Activated B cell treated with CpG ODN at 0.5 μM for 24 hours (primary cell): ENCODE measurements around the gene PLEKHA7. TPM values are rescaled to one million over a fixed set of nuclear protein-coding genes. Genes with fewer than 3 reads are reported as not detected.

Experiments
- ATAC-seq: fragments of 200-7000 bp; cut with Tn5 transposase; one replicate; pipeline ENCODE4 v1.10.0; 2021; ENCODE audit warnings: low read depth, mild to moderate bottlenecking, moderate library complexity
- CTCF ChIA-PET: fragments of 350-600 bp; sonication (Branson Sonifier 250); formaldehyde crosslinking; loops from one replicate; lab custom pipeline; 2021; ENCODE audit warnings: antibody characterized with exemption; lab: Charles Lee
- POLR2A ChIA-PET: fragments of 350-600 bp; sonication (Branson Sonifier 250); formaldehyde crosslinking; loops from one replicate; lab custom pipeline; 2021; ENCODE audit warnings: antibody characterized with exemption; lab: Charles Lee
- DNase-seq: peaks from one replicate; pipeline ENCODE4 v3.0.0; 2022
- H3K27ac Mint-ChIP-seq: one replicate; pipeline ENCODE4 v1.8.0; 2020; ENCODE audit warnings: mixed read lengths
- H3K27me3 Mint-ChIP-seq: one replicate; pipeline ENCODE4 v1.8.0; 2021; ENCODE audit warnings: mixed read lengths
- H3K36me3 Mint-ChIP-seq: one replicate; pipeline ENCODE4 v1.8.0; 2021; ENCODE audit warnings: low read depth, mixed read lengths
- H3K4me1 Mint-ChIP-seq: one replicate; pipeline ENCODE4 v1.8.0; 2021; ENCODE audit warnings: mixed read lengths
- H3K4me3 Mint-ChIP-seq: one replicate; pipeline ENCODE4 v1.8.0; 2020; ENCODE audit warnings: mild to moderate bottlenecking, mixed read lengths
- H3K9me3 Mint-ChIP-seq: one replicate; pipeline ENCODE4 v1.8.0; 2020; ENCODE audit warnings: mixed read lengths
- intact Hi-C: fragments of 100-400 bp; cut with micrococcal nuclease; formaldehyde crosslinking; loops from one replicate; pipeline ENCODE4 v1.15.1; 2024
- total RNA-seq: library from RNA; stranded (reverse); gene quantifications from 2 replicates; pipeline ENCODE4 v1.2.3, GENCODE V29; 2022
- TF ChIP-seq, protein P1 (sequence below): fragments of 200-600 bp; IDR thresholded peaks from one replicate; pipeline ENCODE4 v1.8.0; 2022; ENCODE audit warnings: antibody characterized with exemption, mild to moderate bottlenecking

The PLEKHA7 gene
- total RNA-seq, 1 donor from 2014 or later: 4.9 TPM

DNA sequence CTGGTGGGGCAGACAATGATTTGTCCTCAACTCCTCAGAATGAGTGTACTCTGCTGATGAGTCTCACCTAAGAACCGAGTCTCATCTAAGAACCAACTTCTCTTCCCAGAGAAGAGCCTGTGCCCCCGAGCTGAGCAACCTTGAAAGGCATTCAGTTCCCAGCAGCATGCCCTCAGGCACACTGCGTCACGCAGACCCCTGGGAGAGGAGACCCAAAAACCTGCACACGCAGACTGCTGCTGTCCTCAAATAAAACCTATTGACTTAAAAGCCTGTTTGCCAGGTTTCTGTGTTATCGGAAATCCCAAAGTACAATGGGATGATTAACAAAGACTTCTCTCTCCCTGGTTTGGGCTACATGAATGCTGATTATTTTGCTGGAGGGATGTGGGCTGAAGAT, 154.6 kb downstream of the PLEKHA7 start:
- peaks cover 3% of the 10 kb centered on the region for H3K27me3 Mint-ChIP-seq
- H3K4me3 Mint-ChIP-seq: no peak overlapping the region
- POLR2A ChIA-PET: no interaction called here
- ATAC-seq (no peak), DNase-seq (no peak)
- H3K9me3 Mint-ChIP-seq: peaks cover 2% of the 10 kb centered on the region
- CTCF ChIA-PET: no interaction called here
- TF ChIP-seq, protein P1, sequence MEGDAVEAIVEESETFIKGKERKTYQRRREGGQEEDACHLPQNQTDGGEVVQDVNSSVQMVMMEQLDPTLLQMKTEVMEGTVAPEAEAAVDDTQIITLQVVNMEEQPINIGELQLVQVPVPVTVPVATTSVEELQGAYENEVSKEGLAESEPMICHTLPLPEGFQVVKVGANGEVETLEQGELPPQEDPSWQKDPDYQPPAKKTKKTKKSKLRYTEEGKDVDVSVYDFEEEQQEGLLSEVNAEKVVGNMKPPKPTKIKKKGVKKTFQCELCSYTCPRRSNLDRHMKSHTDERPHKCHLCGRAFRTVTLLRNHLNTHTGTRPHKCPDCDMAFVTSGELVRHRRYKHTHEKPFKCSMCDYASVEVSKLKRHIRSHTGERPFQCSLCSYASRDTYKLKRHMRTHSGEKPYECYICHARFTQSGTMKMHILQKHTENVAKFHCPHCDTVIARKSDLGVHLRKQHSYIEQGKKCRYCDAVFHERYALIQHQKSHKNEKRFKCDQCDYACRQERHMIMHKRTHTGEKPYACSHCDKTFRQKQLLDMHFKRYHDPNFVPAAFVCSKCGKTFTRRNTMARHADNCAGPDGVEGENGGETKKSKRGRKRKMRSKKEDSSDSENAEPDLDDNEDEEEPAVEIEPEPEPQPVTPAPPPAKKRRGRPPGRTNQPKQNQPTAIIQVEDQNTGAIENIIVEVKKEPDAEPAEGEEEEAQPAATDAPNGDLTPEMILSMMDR: no peak
- no peak overlapping the region for H3K27ac Mint-ChIP-seq
- no peaks in the 10 kb centered on the region for H3K36me3 Mint-ChIP-seq
- intact Hi-C loops: no loop called here
- H3K4me1 Mint-ChIP-seq: peaks cover 2% of the 10 kb centered on the region

DNA sequence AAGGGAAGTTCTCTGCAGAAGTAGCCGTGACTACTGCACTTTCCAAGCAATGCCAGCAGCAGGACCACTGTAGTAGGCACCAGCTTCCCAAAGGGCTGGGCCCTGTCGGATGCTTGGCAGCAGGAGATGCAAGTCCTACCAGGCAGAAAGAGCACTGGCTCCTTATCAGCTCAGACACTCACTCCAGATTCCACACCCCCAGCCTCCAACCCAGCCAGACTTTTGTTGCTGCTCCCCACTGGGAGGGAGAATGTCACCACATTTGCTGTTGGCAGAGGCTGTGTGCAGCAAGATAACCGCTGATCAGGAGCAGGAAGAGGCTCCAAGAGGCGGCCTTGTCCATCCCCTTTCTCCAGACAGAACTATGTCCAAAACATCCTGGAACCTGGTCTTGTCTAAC, 157.0 kb downstream of the PLEKHA7 start:
- TF ChIP-seq, protein P1: no peak
- CTCF ChIA-PET: no interaction called here
- H3K4me3 Mint-ChIP-seq: no peak overlapping the region

DNA sequence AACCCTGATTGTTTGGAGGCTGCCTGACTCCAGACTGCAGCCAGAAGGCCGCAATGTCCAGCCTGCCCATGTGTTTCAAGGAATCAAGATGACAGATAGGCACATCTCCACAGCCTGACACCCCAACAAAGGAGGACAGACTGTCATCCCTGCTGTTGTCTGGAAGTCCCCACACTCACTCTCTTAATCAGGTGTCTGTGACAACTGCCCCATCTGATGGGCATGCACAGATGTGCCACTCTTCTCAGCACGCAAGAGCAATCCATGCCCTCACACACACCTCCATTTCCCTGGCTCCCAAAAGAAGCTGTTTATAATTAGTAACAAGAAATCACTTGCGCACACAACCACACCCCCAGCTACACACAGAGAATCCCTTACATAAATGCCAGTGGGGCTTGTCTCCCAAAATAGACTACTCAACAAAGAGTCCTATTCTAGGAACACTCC, 158.2 kb downstream of the PLEKHA7 start:
- Mint-ChIP-seq H3K4me3 (no peak overlapping the region), H3K9me3 (no peaks in the 10 kb centered on the region), H3K27me3 (peaks cover 3% of the 10 kb centered on the region), H3K27ac (no peak overlapping the region), H3K36me3 (no peaks in the 10 kb centered on the region), H3K4me1 (no peaks in the 10 kb centered on the region)
- TF ChIP-seq, protein P1: no peak
- POLR2A ChIA-PET: no interaction called here
- ATAC-seq (no peak), DNase-seq (no peak)
- CTCF ChIA-PET: no interaction called here
- intact Hi-C loops: no loop called here

More for the DNA sequence above, 157.0 kb downstream of the PLEKHA7 start:
- POLR2A ChIA-PET: no interaction called here
- Mint-ChIP-seq H3K4me1 (no peaks in the 10 kb centered on the region), H3K9me3 (no peaks in the 10 kb centered on the region), H3K27me3 (peaks cover 3% of the 10 kb centered on the region), H3K36me3 (no peaks in the 10 kb centered on the region), H3K27ac (no peak overlapping the region)
- ATAC-seq (no peak), DNase-seq (no peak)
- intact Hi-C loops: no loop called here

DNA sequence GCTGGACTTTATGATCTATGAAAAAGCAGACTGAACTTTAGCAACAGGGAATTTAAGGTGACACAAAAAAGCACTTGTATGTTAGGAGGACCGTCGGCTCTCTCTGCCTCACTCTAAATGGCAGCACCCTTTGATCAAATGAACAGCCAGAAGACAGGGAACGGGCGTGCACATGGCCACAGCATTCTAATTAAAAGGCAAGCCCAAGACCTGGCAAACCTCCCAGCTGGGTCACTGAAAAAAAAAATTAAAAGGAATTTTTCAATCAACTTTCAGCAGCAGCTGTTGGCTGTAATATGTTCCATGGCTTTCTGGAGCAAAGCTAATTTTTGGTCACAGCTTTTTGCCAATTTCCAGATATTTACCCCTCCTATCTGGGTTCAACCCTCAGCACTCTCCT, 159.2 kb downstream of the PLEKHA7 start:
- intact Hi-C loops: no loop called here
- no peaks in the 10 kb centered on the region for H3K36me3 Mint-ChIP-seq
- H3K27ac Mint-ChIP-seq: no peak overlapping the region
- no peaks in the 10 kb centered on the region for H3K9me3 Mint-ChIP-seq
- DNase-seq (no peak), ATAC-seq (no peak)
- POLR2A ChIA-PET: no interaction called here
- H3K27me3 Mint-ChIP-seq: peaks cover 3% of the 10 kb centered on the region
- H3K4me1 Mint-ChIP-seq: no peaks in the 10 kb centered on the region
- CTCF ChIA-PET: no interaction called here
- H3K4me3 Mint-ChIP-seq: no peak overlapping the region
- TF ChIP-seq, protein P1: no peak

DNA sequence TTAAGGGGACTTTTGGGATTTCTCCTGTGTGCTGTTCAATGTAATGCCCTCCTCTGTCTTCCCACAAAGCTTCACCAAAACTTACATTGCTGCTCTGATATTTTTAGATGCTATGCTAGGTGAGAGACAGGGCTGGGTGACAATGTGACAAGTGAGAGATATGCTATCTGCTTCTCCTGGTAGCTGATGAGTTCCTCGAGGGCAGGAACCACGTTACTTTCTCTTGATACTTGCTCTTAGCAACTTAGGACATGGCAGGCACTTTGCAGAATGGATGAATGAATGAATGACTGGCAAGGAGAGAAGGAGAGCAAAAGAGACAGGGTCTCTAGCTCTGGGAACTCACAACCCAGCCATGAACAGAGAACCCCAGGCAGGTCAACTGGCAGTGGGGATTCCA, 160.4 kb downstream of the PLEKHA7 start:
- H3K9me3 Mint-ChIP-seq: no peaks in the 10 kb centered on the region
- no peaks in the 10 kb centered on the region for H3K4me1 Mint-ChIP-seq
- peaks cover 3% of the 10 kb centered on the region for H3K27me3 Mint-ChIP-seq
- no peak for DNase-seq
- intact Hi-C loops: no loop called here
- H3K27ac Mint-ChIP-seq: no peak overlapping the region
- TF ChIP-seq, protein P1: no peak
- ATAC-seq: no peak
- ChIA-PET POLR2A (no interaction called here), CTCF (no interaction called here)
- H3K4me3 Mint-ChIP-seq: no peak overlapping the region
- H3K36me3 Mint-ChIP-seq: no peaks in the 10 kb centered on the region
